ENCODE results near the gene TMEM183A.

The TMEM183A gene

DNA sequence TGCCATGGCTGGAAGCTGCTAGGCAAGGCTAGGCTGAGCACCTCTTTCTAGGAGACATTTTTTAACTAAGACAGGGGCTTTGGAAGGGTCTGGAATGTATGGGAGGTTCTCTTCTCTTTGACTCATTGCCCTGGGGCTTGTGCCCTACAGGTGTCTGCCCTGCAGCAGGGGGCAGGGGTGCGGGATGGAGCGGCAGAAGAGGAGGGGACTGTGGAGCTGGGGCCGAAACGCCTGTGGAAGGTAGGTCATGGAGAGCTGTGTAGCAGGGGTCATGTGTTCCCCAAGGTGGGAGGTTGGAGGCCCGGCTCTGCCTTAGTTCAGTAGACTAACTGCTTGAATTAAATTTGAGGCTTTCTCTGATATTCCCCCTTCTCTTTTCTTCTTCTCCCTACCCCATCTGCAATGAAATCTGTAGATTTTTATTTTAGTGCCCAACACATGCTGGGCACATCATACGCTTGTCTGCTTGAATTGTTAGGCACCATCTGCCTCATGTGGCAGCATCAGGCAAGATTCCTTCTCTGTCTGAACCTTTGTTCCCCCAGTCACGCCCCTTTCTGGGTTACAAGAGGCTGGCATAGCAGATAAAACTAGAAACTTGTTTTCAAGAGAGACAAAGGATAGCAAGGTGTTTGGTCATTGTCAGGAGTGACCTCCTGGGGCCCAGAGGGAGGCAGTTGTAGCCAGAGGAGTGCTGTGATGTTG, 37.5 kb downstream of the TMEM183A start:
- H2BK5ac ChIP-seq (ENCODE audit: low read length), result no peak overlapping the region
- H3K4me3 ChIP-seq (ENCODE audit: low read length in 2 of 2), result no peak overlapping the region
- no peak overlapping the region for H2BK120ac ChIP-seq (ENCODE audit: low read depth, low read length)
- peaks cover 0 to 4% of the 10 kb centered on the region in 2 donors for H3K4me1 ChIP-seq (ENCODE audit: control insufficient read depth in 2 of 2, insufficient read depth in 1 of 2, low read depth in 1 of 2, low read length in 2 of 2)
- H3K36me3 ChIP-seq (replicated peaks in 1 of 2; ENCODE audit: control insufficient read depth in 2 of 2, insufficient read depth in 2 of 2, low read length in 2 of 2), result no peaks in the 10 kb centered on the region
- no peaks in the 10 kb centered on the region for H3K9me3 ChIP-seq (replicated peaks in 1 of 2; ENCODE audit: control insufficient read depth in 2 of 2, insufficient read depth in 1 of 2, low read depth in 1 of 2, low read length in 2 of 2)
- no peak overlapping the region for H3K27ac ChIP-seq (replicated peaks; ENCODE audit: low read length)
- H3K9ac ChIP-seq (ENCODE audit: low read depth, low read length, poor library complexity), result no peak overlapping the region
- no peak overlapping the region for H2BK15ac ChIP-seq (ENCODE audit: low read length)
- no peak overlapping the region for H2BK12ac ChIP-seq (ENCODE audit: low read length)
- no peak overlapping the region for H4K91ac ChIP-seq (ENCODE audit: low read depth, low read length, poor library complexity)
- no peaks in the 10 kb centered on the region for H3K79me1 ChIP-seq (ENCODE audit: low read depth, low read length)
- no peak overlapping the region for H4K8ac ChIP-seq (ENCODE audit: low read depth, low read length)
- no peak overlapping the region for H3K14ac ChIP-seq (ENCODE audit: low read length)
- no peak overlapping the region for H2AFZ ChIP-seq (ENCODE audit: low read length)
- H2AK5ac ChIP-seq (ENCODE audit: low read depth, low read length), result no peak overlapping the region
- H3K23ac ChIP-seq (ENCODE audit: low read depth, low read length, poor library complexity), result no peak overlapping the region
- H3K4me2 ChIP-seq (ENCODE audit: insufficient read depth, low read length, poor library complexity, severe bottlenecking), result no peak overlapping the region
- WGBS, 2 donors (ENCODE audit: extremely low coverage in 2 of 2, insufficient read length in 2 of 2, insufficient replicate concordance in 1 of 2), result no CpG with 5 or more reads among the region's 7 CpGs
- no peak overlapping the region for H3K4ac ChIP-seq (ENCODE audit: low read length)
- H3K18ac ChIP-seq (ENCODE audit: low read length), result no peak overlapping the region
- peaks cover 0 to 55% (median 0%) of the 10 kb centered on the region in 3 experiments for H3K27me3 ChIP-seq (ENCODE audit: control insufficient read depth in 3 of 3, insufficient read depth in 3 of 3, low read depth in 1 of 3, low read length in 3 of 3)
- no peak for DNase-seq (ENCODE audit: low spot score)

DNA sequence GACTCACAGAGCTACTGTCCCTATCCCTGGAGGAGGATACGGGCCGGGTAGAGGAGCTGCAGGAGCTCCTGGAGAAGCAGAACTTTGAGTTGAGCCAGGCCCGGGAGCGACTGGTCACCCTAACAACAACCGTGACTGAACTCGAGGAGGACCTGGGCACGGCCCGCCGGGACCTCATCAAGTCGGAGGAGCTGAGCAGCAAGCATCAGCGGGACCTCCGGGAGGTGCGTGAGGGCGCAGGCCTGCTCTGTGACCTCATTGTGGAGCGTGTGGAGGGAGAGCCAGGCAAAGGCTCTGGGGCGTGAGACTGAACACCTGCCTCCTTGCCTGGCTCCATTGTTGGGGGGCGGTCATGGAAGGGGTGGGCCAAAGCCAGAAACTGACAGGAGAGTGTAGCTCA, 38.2 kb downstream of the TMEM183A start:
- no peaks in the 10 kb centered on the region for H3K36me3 ChIP-seq (replicated peaks in 1 of 2; ENCODE audit: control insufficient read depth in 2 of 2, insufficient read depth in 2 of 2, low read length in 2 of 2)
- no peak overlapping the region for H3K18ac ChIP-seq (ENCODE audit: low read length)
- no CpG with 5 or more reads among the region's 17 CpGs for WGBS, 2 donors (ENCODE audit: extremely low coverage in 2 of 2, insufficient read length in 2 of 2, insufficient replicate concordance in 1 of 2)
- H3K23ac ChIP-seq (ENCODE audit: low read depth, low read length, poor library complexity), result no peak overlapping the region
- H2BK12ac ChIP-seq (ENCODE audit: low read length), result no peak overlapping the region
- no peak overlapping the region for H2AK5ac ChIP-seq (ENCODE audit: low read depth, low read length)
- no peaks in the 10 kb centered on the region for H3K79me1 ChIP-seq (ENCODE audit: low read depth, low read length)
- H3K4me1 ChIP-seq (ENCODE audit: control insufficient read depth in 2 of 2, insufficient read depth in 1 of 2, low read depth in 1 of 2, low read length in 2 of 2), result peaks cover 0 to 4% of the 10 kb centered on the region in 2 donors
- DNase-seq (ENCODE audit: low spot score), result no peak
- no peak overlapping the region for H3K27ac ChIP-seq (replicated peaks; ENCODE audit: low read length)
- no peak overlapping the region for H3K9ac ChIP-seq (ENCODE audit: low read depth, low read length, poor library complexity)
- H3K9me3 ChIP-seq (replicated peaks in 1 of 2; ENCODE audit: control insufficient read depth in 2 of 2, insufficient read depth in 1 of 2, low read depth in 1 of 2, low read length in 2 of 2), result no peaks in the 10 kb centered on the region
- no peak overlapping the region for H3K4me3 ChIP-seq (ENCODE audit: low read length in 2 of 2)
- H2AFZ ChIP-seq (ENCODE audit: low read length), result no peak overlapping the region
- no peak overlapping the region for H3K4me2 ChIP-seq (ENCODE audit: insufficient read depth, low read length, poor library complexity, severe bottlenecking)
- no peak overlapping the region for H3K14ac ChIP-seq (ENCODE audit: low read length)
- H3K27me3 ChIP-seq (ENCODE audit: control insufficient read depth in 3 of 3, insufficient read depth in 3 of 3, low read depth in 1 of 3, low read length in 3 of 3), result peaks cover 0 to 60% (median 0%) of the 10 kb centered on the region in 3 experiments
- no peak overlapping the region for H2BK5ac ChIP-seq (ENCODE audit: low read length)
- no peak overlapping the region for H2BK120ac ChIP-seq (ENCODE audit: low read depth, low read length)
- no peak overlapping the region for H4K8ac ChIP-seq (ENCODE audit: low read depth, low read length)
- no peak overlapping the region for H3K4ac ChIP-seq (ENCODE audit: low read length)
- H4K91ac ChIP-seq (ENCODE audit: low read depth, low read length, poor library complexity), result no peak overlapping the region
- H2BK15ac ChIP-seq (ENCODE audit: low read length), result no peak overlapping the region

DNA sequence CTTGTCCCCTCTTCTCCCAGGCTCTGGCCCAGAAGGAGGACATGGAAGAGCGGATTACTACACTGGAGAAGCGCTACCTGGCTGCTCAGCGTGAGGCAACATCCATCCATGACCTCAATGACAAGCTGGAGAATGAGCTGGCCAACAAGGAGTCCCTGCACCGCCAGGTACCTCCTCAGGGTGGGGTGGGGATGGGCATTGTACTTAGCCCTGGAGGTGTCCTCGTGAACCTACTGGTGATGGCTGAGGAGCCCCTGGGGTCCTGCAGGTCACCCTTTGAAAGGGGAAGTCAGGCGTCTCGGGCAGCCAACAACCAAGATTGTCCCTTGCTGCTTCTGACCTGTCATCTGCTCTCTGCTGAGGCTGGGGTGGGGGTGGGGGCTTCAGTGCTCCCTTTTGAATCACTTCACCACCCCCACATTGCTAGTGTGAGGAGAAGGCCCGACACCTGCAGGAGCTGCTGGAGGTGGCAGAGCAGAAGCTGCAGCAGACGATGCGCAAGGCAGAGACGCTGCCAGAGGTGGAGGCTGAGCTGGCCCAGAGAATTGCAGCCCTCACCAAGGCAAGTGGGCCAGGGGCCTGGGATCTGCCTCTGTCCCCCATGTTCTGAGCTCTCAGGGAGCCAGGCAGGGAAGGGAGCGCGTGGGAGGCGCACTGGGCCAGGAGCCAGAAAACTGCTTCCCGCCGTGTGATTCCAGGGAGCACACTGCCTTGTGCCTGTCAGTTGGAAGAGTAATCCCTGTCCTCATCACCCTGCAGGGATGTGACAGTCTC, 38.8 kb downstream of the TMEM183A start:
- Histone ChIP-seq H3K4me3 (ENCODE audit: low read length in 2 of 2) (no peak overlapping the region), H3K36me3 (replicated peaks in 1 of 2; ENCODE audit: control insufficient read depth in 2 of 2, insufficient read depth in 2 of 2, low read length in 2 of 2) (no peaks in the 10 kb centered on the region), H3K79me1 (ENCODE audit: low read depth, low read length) (no peaks in the 10 kb centered on the region), H2BK5ac (ENCODE audit: low read length) (no peak overlapping the region), H2AFZ (ENCODE audit: low read length) (no peak overlapping the region), H2BK120ac (ENCODE audit: low read depth, low read length) (no peak overlapping the region), H3K27me3 (ENCODE audit: control insufficient read depth in 3 of 3, insufficient read depth in 3 of 3, low read depth in 1 of 3, low read length in 3 of 3) (peaks cover 0 to 60% (median 0%) of the 10 kb centered on the region in 3 experiments), H2AK5ac (ENCODE audit: low read depth, low read length) (no peak overlapping the region), H3K4me2 (ENCODE audit: insufficient read depth, low read length, poor library complexity, severe bottlenecking) (no peak overlapping the region), H3K18ac (ENCODE audit: low read length) (peak overlapping the region; percentile 15), H2BK12ac (ENCODE audit: low read length) (no peak overlapping the region), H3K9ac (ENCODE audit: low read depth, low read length, poor library complexity) (no peak overlapping the region), H3K27ac (replicated peaks; ENCODE audit: low read length) (no peak overlapping the region), H3K14ac (ENCODE audit: low read length) (no peak overlapping the region), H4K91ac (ENCODE audit: low read depth, low read length, poor library complexity) (no peak overlapping the region), H3K23ac (ENCODE audit: low read depth, low read length, poor library complexity) (peak overlapping the region; percentile 27), H2BK15ac (ENCODE audit: low read length) (no peak overlapping the region), H4K8ac (ENCODE audit: low read depth, low read length) (no peak overlapping the region), H3K4ac (ENCODE audit: low read length) (no peak overlapping the region), H3K9me3 (replicated peaks in 1 of 2; ENCODE audit: control insufficient read depth in 2 of 2, insufficient read depth in 1 of 2, low read depth in 1 of 2, low read length in 2 of 2) (no peaks in the 10 kb centered on the region), H3K4me1 (ENCODE audit: control insufficient read depth in 2 of 2, insufficient read depth in 1 of 2, low read depth in 1 of 2, low read length in 2 of 2) (peaks cover 0 to 4% of the 10 kb centered on the region in 2 donors)
- DNase-seq (ENCODE audit: low spot score), result no peak
- WGBS, 2 donors (ENCODE audit: extremely low coverage in 2 of 2, insufficient read length in 2 of 2, insufficient replicate concordance in 1 of 2), result no CpG with 5 or more reads among the region's 16 CpGs

DNA sequence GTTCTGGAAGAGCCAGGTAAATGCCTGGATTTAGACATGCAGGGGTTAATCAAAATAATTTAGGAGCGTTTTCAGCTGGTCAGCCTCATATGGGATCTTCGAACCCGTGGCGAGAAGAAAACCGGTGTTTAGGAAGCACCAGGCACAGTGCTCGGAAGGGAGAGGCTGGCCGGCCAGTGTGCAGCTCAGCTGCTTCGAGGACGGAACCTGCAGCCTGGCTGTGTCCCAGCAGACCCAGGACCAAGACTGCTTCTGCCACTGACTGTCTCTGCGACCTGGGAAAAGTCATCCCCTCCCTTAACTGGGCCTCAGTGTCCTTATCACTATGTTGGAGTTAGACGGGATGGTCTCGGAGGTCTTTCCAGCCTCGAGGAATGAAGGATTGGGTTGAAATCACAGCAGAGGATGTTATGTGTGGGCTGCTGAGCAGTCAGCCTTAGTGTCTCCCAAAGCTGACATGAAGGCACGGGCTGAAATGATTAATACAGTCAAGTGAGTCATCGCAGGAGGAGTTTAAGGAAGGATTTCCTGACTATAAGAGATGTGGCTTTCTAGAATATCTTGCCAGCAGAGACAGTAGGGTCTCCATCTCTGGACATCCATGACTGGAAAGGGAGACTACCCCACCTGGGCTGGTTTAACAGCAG, 39.9 kb downstream of the TMEM183A start:
- Histone ChIP-seq H3K18ac (ENCODE audit: low read length) (no peak overlapping the region), H3K4me2 (ENCODE audit: insufficient read depth, low read length, poor library complexity, severe bottlenecking) (no peak overlapping the region), H2BK12ac (ENCODE audit: low read length) (no peak overlapping the region), H2BK120ac (ENCODE audit: low read depth, low read length) (no peak overlapping the region), H3K79me1 (ENCODE audit: low read depth, low read length) (no peaks in the 10 kb centered on the region), H2AFZ (ENCODE audit: low read length) (no peak overlapping the region), H3K36me3 (replicated peaks in 1 of 2; ENCODE audit: control insufficient read depth in 2 of 2, insufficient read depth in 2 of 2, low read length in 2 of 2) (no peaks in the 10 kb centered on the region), H2AK5ac (ENCODE audit: low read depth, low read length) (no peak overlapping the region), H3K9ac (ENCODE audit: low read depth, low read length, poor library complexity) (no peak overlapping the region), H3K14ac (ENCODE audit: low read length) (no peak overlapping the region), H3K4ac (ENCODE audit: low read length) (no peak overlapping the region), H3K27ac (replicated peaks; ENCODE audit: low read length) (no peak overlapping the region), H2BK15ac (ENCODE audit: low read length) (no peak overlapping the region), H3K27me3 (ENCODE audit: control insufficient read depth in 3 of 3, insufficient read depth in 3 of 3, low read depth in 1 of 3, low read length in 3 of 3) (peaks cover 0 to 59% (median 0%) of the 10 kb centered on the region in 3 experiments), H3K4me3 (ENCODE audit: low read length in 2 of 2) (no peak overlapping the region), H4K8ac (ENCODE audit: low read depth, low read length) (no peak overlapping the region), H3K9me3 (replicated peaks in 1 of 2; ENCODE audit: control insufficient read depth in 2 of 2, insufficient read depth in 1 of 2, low read depth in 1 of 2, low read length in 2 of 2) (no peaks in the 10 kb centered on the region), H4K91ac (ENCODE audit: low read depth, low read length, poor library complexity) (no peak overlapping the region), H3K23ac (ENCODE audit: low read depth, low read length, poor library complexity) (no peak overlapping the region), H3K4me1 (ENCODE audit: control insufficient read depth in 2 of 2, insufficient read depth in 1 of 2, low read depth in 1 of 2, low read length in 2 of 2) (peaks cover 0 to 4% of the 10 kb centered on the region in 2 donors), H2BK5ac (ENCODE audit: low read length) (no peak overlapping the region)
- no peak for DNase-seq (ENCODE audit: low spot score)
- no CpG with 5 or more reads among the region's 15 CpGs for WGBS, 2 donors (ENCODE audit: extremely low coverage in 2 of 2, insufficient read length in 2 of 2, insufficient replicate concordance in 1 of 2)

Measured in neuronal stem cell (in vitro differentiated cells).